Endothelial cell of umbilical vein (primary cell): Measurements from ENCODE around the gene ABLIM1. TPM values are rescaled to one million over a fixed set of nuclear protein-coding genes. Genes with fewer than 3 reads are reported as not detected.

ENCODE experiments used
- BruUV-seq: library from RNA; stranded (reverse); fragments of 400-500 nt; replicated peaks from 2 replicates; lab custom pipeline; 2021; lab: Mats Ljungman, UMichigan
- CTCF ChIA-PET: fragments of 300-600, 350-600 bp; sonication (Branson Sonifier 250); formaldehyde crosslinking; loops from one replicate; lab custom pipeline; 2021; ENCODE audit warnings: antibody characterized with exemption, inconsistent platforms; lab: Charles Lee
- POLR2A ChIA-PET: fragments of 300-600, 350-600 bp; sonication (Branson Sonifier 250); formaldehyde crosslinking; loops from one replicate; lab custom pipeline; 2021; ENCODE audit warnings: antibody characterized with exemption, inconsistent platforms; lab: Charles Lee
- DNase-seq: peaks from one replicate; pipeline ENCODE4 v3.0.0-alpha.2; 2011; ENCODE audit warnings: low read depth, low spot score
- FAIRE-seq: peaks from 2 replicates; lab custom pipeline; 2011; peaks lifted over from hg19 to GRCh38; lab: Jason Lieb, UNC
- H2AFZ ChIP-seq: 2 replicates; pipeline ENCODE4 v1.6.0; 2012; ENCODE audit warnings: low read depth, low read length, control low read depth, inconsistent platforms
- H3K27ac ChIP-seq: 2 replicates; pipeline ENCODE4 v1.5.1; 2011; ENCODE audit warnings: low read depth, mild to moderate bottlenecking, control low read depth, low read length, moderate library complexity; ENCODE audit not compliant: insufficient read depth
- H3K27me3 ChIP-seq, 2 experiments: 2 replicates each; pipeline versions ENCODE4 v1.6.0 to v1.6.1; 2011; ENCODE audit warnings: low read length in 2 of 2, mixed read lengths in 1 of 2; ENCODE audit not compliant: control insufficient read depth in 2 of 2, insufficient read depth in 2 of 2
- H3K36me3 ChIP-seq, 2 experiments: 2 replicates in 1 of 2; 3 replicates in 1 of 2; pipeline ENCODE4 v1.5.1; 2011; ENCODE audit warnings: low read length in 2 of 2, mild to moderate bottlenecking in 1 of 2, moderate library complexity in 1 of 2; ENCODE audit not compliant: control insufficient read depth in 2 of 2, insufficient read depth in 2 of 2; ENCODE audit errors: extremely low read depth in 1 of 2
- H3K4me1 ChIP-seq: 3 replicates; pipeline ENCODE4 v1.5.1; 2011; ENCODE audit warnings: mild to moderate bottlenecking, low read length; ENCODE audit not compliant: control insufficient read depth, insufficient read depth; ENCODE audit errors: extremely low read depth
- H3K4me2 ChIP-seq: 2 replicates; pipeline ENCODE4 v1.6.1; 2011; ENCODE audit warnings: low read length, control low read depth, mixed read lengths; ENCODE audit not compliant: insufficient read depth
- H3K4me3 ChIP-seq, 3 experiments: fragments of 200-600 bp in 1 of 3; sonication (generic), shearing (Covaris generic) in 1 of 3; replicated peaks in 1 of 3; 2 replicates each; pipeline ENCODE4 v1.5.1; 2011 to 2016; ENCODE audit warnings: control low read depth in 3 of 3, low read length in 3 of 3, mild to moderate bottlenecking in 2 of 3, inconsistent platforms in 1 of 3, low read depth in 1 of 3, moderate library complexity in 1 of 3; ENCODE audit not compliant: insufficient read depth in 1 of 3
- H3K79me2 ChIP-seq: 2 replicates; pipeline ENCODE4 v1.6.0; 2012; ENCODE audit warnings: low read length, inconsistent platforms; ENCODE audit not compliant: control insufficient read depth, insufficient read depth
- H3K9ac ChIP-seq: replicated peaks from 2 replicates; pipeline ENCODE3; 2011; ENCODE audit warnings: low read length, control low read depth; ENCODE audit not compliant: insufficient read depth; ENCODE audit errors: extremely low read depth
- H3K9me1 ChIP-seq: replicated peaks from 3 replicates; pipeline ENCODE4 v1.6.0; 2011; ENCODE audit warnings: mild to moderate bottlenecking, low read length; ENCODE audit not compliant: control insufficient read depth, insufficient read depth; ENCODE audit errors: extremely low read depth
- H3K9me3 ChIP-seq: replicated peaks from 2 replicates; pipeline ENCODE4 v1.5.1; 2012; ENCODE audit warnings: low read length, inconsistent platforms; ENCODE audit not compliant: control insufficient read depth, insufficient read depth
- H4K20me1 ChIP-seq: replicated peaks from 2 replicates; pipeline ENCODE3; 2011; ENCODE audit warnings: mild to moderate bottlenecking, low read length; ENCODE audit not compliant: control insufficient read depth, insufficient read depth; ENCODE audit errors: extremely low read depth
- CTCF ChIP-seq, 2 donors: IDR thresholded peaks; 1 replicate in 1 of 2; 2 replicates in 1 of 2; pipeline ENCODE4 v1.5.1; 2011; ENCODE audit warnings: low read length in 2 of 2, mild to moderate bottlenecking in 2 of 2, moderate library complexity in 2 of 2, control low read depth in 1 of 2, inconsistent platforms in 1 of 2, low read depth in 1 of 2; ENCODE audit not compliant: insufficient read depth in 1 of 2; ENCODE audit errors: extremely low read depth in 1 of 2
- FOS ChIP-seq: IDR thresholded peaks from 2 replicates; pipeline ENCODE4 v1.6.1; 2011; ENCODE audit warnings: mild to moderate bottlenecking, low read length, moderate library complexity, borderline replicate concordance; ENCODE audit not compliant: insufficient read depth
- GATA2 ChIP-seq: IDR thresholded peaks from 2 replicates; pipeline ENCODE4 v1.7.0; 2011; ENCODE audit warnings: low read depth, mild to moderate bottlenecking, moderate library complexity, mixed read lengths, low read length; ENCODE audit not compliant: insufficient read length, insufficient read depth
- JUN ChIP-seq: IDR thresholded peaks from 2 replicates; pipeline ENCODE4 v1.6.1; 2011; ENCODE audit warnings: borderline replicate concordance, low read depth; ENCODE audit not compliant: insufficient read length, insufficient read depth
- dilution Hi-C: fragments of 300-500 bp; cut with MboI; formaldehyde crosslinking; loops from one replicate; pipeline ENCODE4 v1.15.0; 2019; ENCODE audit warnings: low sequenced_read_pairs; ENCODE audit not compliant: extremely low pct_ligation_motif_present
- intact Hi-C: fragments of 100-400 bp; cut with micrococcal nuclease; formaldehyde crosslinking; loops from one replicate; pipeline ENCODE4 v1.10.0; 2022
- polyA plus RNA-seq, 4 experiments: library from polyadenylated mRNA; depleted of rRNA in 3 of 4; stranded (reverse) in 3 of 4; unstranded in 1 of 4; fragments of >200 nt; gene quantifications; 2 replicates each; pipeline versions ENCODE4 v1.2.1 to v1.2.3, GENCODE V29; 2011 to 2012; ENCODE audit warnings: missing spikeins in 1 of 4
- total RNA-seq: library from RNA; stranded (reverse); gene quantifications from 2 replicates; pipeline ENCODE4 v1.2.3, GENCODE V29; 2021

The ABLIM1 gene
- total and polyA plus RNA-seq, 2 donors (not counting 3 experiments of a cell fraction or from before 2014, with no cell fraction given) = 128 to 235 TPM

GRCh38 chr10:114611617-114612016 is 46.5 kb downstream of the ABLIM1 start:
- POLR2A ChIA-PET = no interaction called here
- dilution Hi-C loops (no loop called here), intact Hi-C loops (no loop called here)
- BruUV-seq = no TSS peak
- no peak overlapping the region for H3K27ac ChIP-seq
- CTCF ChIA-PET = no interaction called here
- H3K4me1 ChIP-seq = peaks cover 8% of the 10 kb centered on the region
- H3K27me3 ChIP-seq = no peaks in the 10 kb centered on the region
- H4K20me1 ChIP-seq = no peaks in the 10 kb centered on the region
- no peaks in the 10 kb centered on the region for H3K9me3 ChIP-seq
- no peak overlapping the region for H3K4me3 ChIP-seq
- H3K9ac ChIP-seq = no peak overlapping the region
- TF ChIP-seq JUN = peak; percentile 3
- no peak for TF ChIP-seq GATA2
- TF ChIP-seq FOS = no peak
- TF ChIP-seq CTCF (IDR thresholded peaks at IDR 0.05; ENCODE audit: extremely low read depth in 1 of 2, insufficient read depth in 1 of 2, low read depth in 1 of 2, low read length in 2 of 2) = no peak
- FAIRE-seq = no peak
- no peak overlapping the region for H2AFZ ChIP-seq
- H3K79me2 ChIP-seq = no peaks in the 10 kb centered on the region
- no peak for DNase-seq
- H3K36me3 ChIP-seq = no peaks in the 10 kb centered on the region
- H3K4me2 ChIP-seq = no peak overlapping the region
- no peaks in the 10 kb centered on the region for H3K9me1 ChIP-seq
